ENCODE measurements around the gene REXO4.

- TF ChIP-seq CTCF (conservative IDR thresholded peaks at IDR 0.05; ENCODE audit: low read length) (peak; percentile 74), EZH2phosphoT487 (IDR thresholded peaks at IDR 0.05; ENCODE audit: borderline replicate concordance) (no peak)
Measured at GRCh38 chr9:133403766-133404453, 13.9 kb downstream of the REXO4 start.
